ENCODE results near the gene GALC.
A peak's percentile ranks its signal among the peaks of the same experiment; 100 is the strongest.
"Not testable (repeated sequence)": the region's sequence is repeated elsewhere in the genome, so short reads cannot be mapped to it uniquely, and the experiment has no call there.

GALC gene

GRCh38 chr14:87992718-87993628 lies at the start of gene GALC:
Gene GALC (minus strand): TSS chr14:87993182. CDS start chr14:87993164, 18 bp downstream.
- DNase-seq (ENCODE audit: low read depth), result peak; percentile 94

- DNase-seq (ENCODE audit: low read depth), result no peak
These were observed 47.2 kb upstream of the GALC start for GRCh38 chr14:88040146-88040545.

GRCh38 chr14:88039197-88039596 lies 46.2 kb upstream of the GALC start:
- DNase-seq (ENCODE audit: low read depth), result no peak

GRCh38 chr14:88037325-88037724 lies 44.3 kb upstream of the GALC start:
- no peak for DNase-seq (ENCODE audit: low read depth)

- DNase-seq (ENCODE audit: low read depth), result no peak
These were observed 43.4 kb upstream of the GALC start for GRCh38 chr14:88036422-88036821.

GRCh38 chr14:88034076-88034475 lies 41.1 kb upstream of the GALC start:
- DNase-seq (ENCODE audit: low read depth), result no peak

GRCh38 chr14:88032373-88032772 lies 39.4 kb upstream of the GALC start:
- no peak for DNase-seq (ENCODE audit: low read depth)

- no peak for DNase-seq (ENCODE audit: low read depth)
These were observed 37.9 kb upstream of the GALC start for GRCh38 chr14:88030892-88031291.

GRCh38 chr14:88030079-88030478 lies 37.1 kb upstream of the GALC start:
- DNase-seq (ENCODE audit: low read depth), result no peak

GRCh38 chr14:88029500-88029899 lies 36.5 kb upstream of the GALC start:
- no peak for DNase-seq (ENCODE audit: low read depth)

GRCh38 chr14:88026890-88027289 lies 33.9 kb upstream of the GALC start:
- no peak for DNase-seq (ENCODE audit: low read depth)

- DNase-seq (ENCODE audit: low read depth), result no peak
These were observed 32.3 kb upstream of the GALC start for GRCh38 chr14:88025313-88025712.

GRCh38 chr14:88024252-88025086 lies 31.5 kb upstream of the GALC start:
- DNase-seq (ENCODE audit: low read depth), result not testable (repeated sequence)

- no peak for DNase-seq (ENCODE audit: low read depth)
These were observed 30.7 kb upstream of the GALC start for GRCh38 chr14:88023658-88024187.

GRCh38 chr14:88017535-88017934 lies 24.6 kb upstream of the GALC start:
- DNase-seq (ENCODE audit: low read depth), result no peak

GRCh38 chr14:88016768-88017167 lies 23.8 kb upstream of the GALC start:
- DNase-seq (ENCODE audit: low read depth), result no peak

GRCh38 chr14:88013750-88014349 lies 20.9 kb upstream of the GALC start:
- DNase-seq (ENCODE audit: low read depth), result no peak

- no peak for DNase-seq (ENCODE audit: low read depth)
These were observed 19.5 kb upstream of the GALC start for GRCh38 chr14:88012495-88012894.

GRCh38 chr14:88010331-88010730 lies 17.3 kb upstream of the GALC start:
- DNase-seq (ENCODE audit: low read depth), result no peak

GRCh38 chr14:88009486-88009885 lies 16.5 kb upstream of the GALC start:
- DNase-seq (ENCODE audit: low read depth), result no peak

- DNase-seq (ENCODE audit: low read depth), result no peak
These were observed 15.2 kb upstream of the GALC start for GRCh38 chr14:88008039-88008742.

- no peak for DNase-seq (ENCODE audit: low read depth)
These were observed 14.6 kb upstream of the GALC start for GRCh38 chr14:88007608-88008007.

All from activated T-helper 9 cell treated with anti-CD3 and anti-CD28 coated beads, Interleukin-2, amount 50 U/mL, for 16 hours (primary cell).